Trophoblast cell (in vitro differentiated cells and primary cell): ENCODE measurements around the gene SUPT20HL1.

Experiments used
- DNase-seq, 2 donors: peaks; one replicate each; pipeline ENCODE4 v3.0.0-alpha.2; 2016
- H2AFZ ChIP-seq: 2 replicates; pipeline ENCODE4 v1.6.1; 2013; ENCODE audit warnings: low read length, moderate library complexity, mild to moderate bottlenecking; ENCODE audit not compliant: insufficient read depth, poor library complexity
- H2AK5ac ChIP-seq: 2 replicates; pipeline ENCODE4 v1.6.1; 2013; ENCODE audit warnings: mild to moderate bottlenecking, low read length
- H2BK120ac ChIP-seq: 2 replicates; pipeline ENCODE4 v1.6.1; 2013; ENCODE audit warnings: low read length, mild to moderate bottlenecking, moderate library complexity; ENCODE audit not compliant: insufficient read depth, poor library complexity
- H2BK12ac ChIP-seq: 2 replicates; pipeline ENCODE4 v1.6.1; 2013; ENCODE audit warnings: mild to moderate bottlenecking, low read length, moderate library complexity
- H2BK5ac ChIP-seq: 2 replicates; pipeline ENCODE4 v1.6.1; 2013; ENCODE audit warnings: low read length, low read depth, moderate library complexity, mild to moderate bottlenecking; ENCODE audit not compliant: poor library complexity
- H3K14ac ChIP-seq: 2 replicates; pipeline ENCODE4 v1.6.1; 2013; ENCODE audit warnings: mild to moderate bottlenecking, low read length
- H3K18ac ChIP-seq: 2 replicates; pipeline ENCODE4 v1.6.1; 2013; ENCODE audit warnings: mild to moderate bottlenecking, low read length
- H3K23ac ChIP-seq: 2 replicates; pipeline ENCODE4 v1.6.1; 2013; ENCODE audit warnings: low read length
- H3K27ac ChIP-seq: 2 replicates; pipeline ENCODE4 v1.5.1; 2013; ENCODE audit warnings: low read depth, mild to moderate bottlenecking, inconsistent platforms, low read length, moderate library complexity
- H3K27me3 ChIP-seq: 2 replicates; pipeline ENCODE4 v1.6.1; 2013; ENCODE audit warnings: inconsistent platforms, mild to moderate bottlenecking, low read length, moderate library complexity; ENCODE audit not compliant: insufficient read depth
- H3K36me3 ChIP-seq, 2 experiments: 1 replicate in 1 of 2; 2 replicates in 1 of 2; pipeline ENCODE4 v1.6.1; 2013; ENCODE audit warnings: low read length in 2 of 2, mild to moderate bottlenecking in 2 of 2, moderate library complexity in 1 of 2; ENCODE audit not compliant: insufficient read depth in 2 of 2, control insufficient read depth in 1 of 2
- H3K4ac ChIP-seq: 2 replicates; pipeline ENCODE4 v1.6.1; 2013; ENCODE audit warnings: low read depth, mild to moderate bottlenecking, low read length, moderate library complexity
- H3K4me1 ChIP-seq, 2 experiments: 1 replicate in 1 of 2; 2 replicates in 1 of 2; pipeline ENCODE4 v1.6.1; 2013; ENCODE audit warnings: low read length in 2 of 2, mild to moderate bottlenecking in 2 of 2, moderate library complexity in 1 of 2; ENCODE audit not compliant: insufficient read depth in 2 of 2, control insufficient read depth in 1 of 2
- H3K4me2 ChIP-seq: 2 replicates; pipeline ENCODE4 v1.6.1; 2013; ENCODE audit warnings: inconsistent platforms, mild to moderate bottlenecking, low read length, moderate library complexity
- H3K4me3 ChIP-seq: 2 replicates; pipeline ENCODE4 v1.5.1; 2013; ENCODE audit warnings: mild to moderate bottlenecking, low read depth, low read length, inconsistent platforms
- H3K79me1 ChIP-seq: one replicate; pipeline ENCODE4 v1.6.1; 2013; ENCODE audit warnings: low read length
- H3K79me2 ChIP-seq: 2 replicates; pipeline ENCODE4 v1.6.1; 2013; ENCODE audit warnings: low read length, mild to moderate bottlenecking; ENCODE audit not compliant: control insufficient read depth, insufficient read depth, poor library complexity
- H3K9ac ChIP-seq: 2 replicates; pipeline ENCODE4 v1.6.1; 2013; ENCODE audit warnings: mild to moderate bottlenecking, low read length
- H3K9me3 ChIP-seq: 2 replicates; pipeline ENCODE4 v1.6.1; 2013; ENCODE audit warnings: low read depth, mild to moderate bottlenecking, control low read depth, inconsistent platforms, low read length; ENCODE audit not compliant: insufficient read depth
- H4K12ac ChIP-seq: 2 replicates; pipeline ENCODE4 v1.6.1; 2013; ENCODE audit warnings: low read depth, mild to moderate bottlenecking, low read length, moderate library complexity
- H4K8ac ChIP-seq: 2 replicates; pipeline ENCODE4 v1.6.1; 2013; ENCODE audit warnings: low read depth, mild to moderate bottlenecking, low read length, moderate library complexity
- H4K91ac ChIP-seq: one replicate; pipeline ENCODE4 v1.6.1; 2013; ENCODE audit warnings: low read depth, mild to moderate bottlenecking, low read length, moderate library complexity
- WGBS: extraction: QIAGEN DNeasy Blood & Tissue Kit; methylation state at CpG from one replicate; pipeline ENCODE4 v1.1.7; 2013; ENCODE audit warnings: missing lambda C conversion rate; ENCODE audit not compliant: insufficient read length, insufficient coverage; ENCODE audit errors: extremely low coverage; 5-methylcytosine and 5-hydroxymethylcytosine counted together

SUPT20HL1 gene

DNA sequence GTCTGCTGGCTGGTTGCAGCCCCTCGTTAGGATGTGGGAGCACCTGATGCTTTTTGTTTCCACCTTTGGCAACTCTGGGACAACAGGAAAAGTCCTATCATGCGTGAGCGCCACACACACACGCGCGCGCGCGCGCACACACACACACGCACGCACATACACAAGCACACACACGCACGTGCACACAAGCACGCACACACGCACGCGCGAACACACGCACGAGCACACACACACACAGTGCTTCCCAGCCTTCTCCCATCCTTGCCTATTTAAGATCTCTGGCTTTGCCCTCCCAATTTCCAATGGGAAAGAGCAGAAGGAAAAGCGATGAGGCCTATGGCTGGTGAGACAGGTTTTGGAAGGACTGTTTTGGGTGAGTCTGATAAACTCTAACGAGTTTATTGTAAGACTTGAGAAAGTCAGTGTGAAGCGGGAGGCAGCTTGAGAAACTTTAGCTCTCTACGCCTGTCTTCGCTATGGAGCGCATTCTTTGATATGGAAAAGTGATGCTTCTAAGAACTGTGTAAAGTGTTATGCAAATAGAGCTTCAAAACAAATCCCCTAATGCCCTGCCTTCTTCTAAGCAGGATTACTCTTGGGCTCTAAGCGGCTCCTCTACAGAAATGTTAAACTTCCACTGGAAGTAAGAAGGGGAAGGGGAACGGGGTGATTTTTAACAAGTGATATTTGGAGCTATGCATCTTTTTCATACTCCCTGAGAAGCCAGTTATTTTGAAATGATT, 11.8 kb downstream of the SUPT20HL1 start:
- Histone ChIP-seq H3K36me3 (no peaks in the 10 kb centered on the region), H3K79me1 (no peaks in the 10 kb centered on the region), H3K4me2 (peak overlapping the region; percentile 52), H3K27me3 (no peaks in the 10 kb centered on the region), H2BK12ac (no peak overlapping the region), H4K91ac (no peak overlapping the region), H3K18ac (no peak overlapping the region), H3K23ac (no peak overlapping the region), H2AK5ac (no peak overlapping the region), H3K9me3 (no peaks in the 10 kb centered on the region), H2AFZ (no peak overlapping the region), H3K4ac (no peak overlapping the region), H3K9ac (no peak overlapping the region), H3K79me2 (no peaks in the 10 kb centered on the region), H3K4me3 (no peak overlapping the region), H3K14ac (no peak overlapping the region), H2BK5ac (no peak overlapping the region), H4K8ac (no peak overlapping the region), H4K12ac (no peak overlapping the region), H3K27ac (no peak overlapping the region), H2BK120ac (no peak overlapping the region), H3K4me1 (no peaks in the 10 kb centered on the region)
- no CpG with 5 or more reads among the region's 29 CpGs for WGBS
- DNase-seq, result no peak

DNA sequence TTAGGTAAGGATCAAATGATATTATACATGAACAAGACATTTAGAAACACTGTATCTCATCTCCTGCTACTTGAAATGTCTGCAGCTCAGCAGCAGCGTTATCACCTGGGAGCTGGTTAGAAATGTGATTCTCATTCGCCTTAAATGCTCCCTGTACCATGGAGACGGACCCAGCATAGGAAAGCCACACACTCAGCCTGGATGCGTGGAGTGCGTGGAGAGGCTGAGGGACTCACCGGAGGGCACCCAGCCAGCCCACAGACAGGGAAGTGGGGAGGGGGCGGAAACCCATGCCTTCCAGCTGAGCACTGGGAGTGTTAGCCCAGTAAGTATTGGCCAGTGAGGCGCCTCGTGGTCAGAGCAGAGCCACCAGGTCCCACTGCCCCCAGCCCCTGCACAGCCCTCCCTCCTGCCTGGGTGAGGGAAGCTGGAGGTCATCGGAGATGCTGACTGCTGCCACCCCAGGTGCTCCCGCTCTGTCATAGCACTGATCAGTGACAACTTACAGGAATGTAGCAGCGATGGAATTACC, 15.2 kb downstream of the SUPT20HL1 start:
- H4K12ac ChIP-seq, result no peak overlapping the region
- no peak overlapping the region for H4K91ac ChIP-seq
- H3K14ac ChIP-seq, result no peak overlapping the region
- H2BK120ac ChIP-seq, result no peak overlapping the region
- no peaks in the 10 kb centered on the region for H3K79me1 ChIP-seq
- H3K4me1 ChIP-seq, result no peaks in the 10 kb centered on the region
- WGBS, result no CpG with 5 or more reads among the region's 12 CpGs
- H3K23ac ChIP-seq, result no peak overlapping the region
- no peaks in the 10 kb centered on the region for H3K9me3 ChIP-seq
- DNase-seq, result no peak
- no peak overlapping the region for H2AFZ ChIP-seq
- H3K36me3 ChIP-seq, result no peaks in the 10 kb centered on the region
- no peak overlapping the region for H2AK5ac ChIP-seq
- no peaks in the 10 kb centered on the region for H3K79me2 ChIP-seq
- no peak overlapping the region for H4K8ac ChIP-seq
- no peak overlapping the region for H3K4me2 ChIP-seq
- no peak overlapping the region for H3K4ac ChIP-seq
- H3K27ac ChIP-seq, result no peak overlapping the region
- H2BK5ac ChIP-seq, result no peak overlapping the region
- no peak overlapping the region for H3K4me3 ChIP-seq
- no peaks in the 10 kb centered on the region for H3K27me3 ChIP-seq
- H2BK12ac ChIP-seq, result no peak overlapping the region
- H3K9ac ChIP-seq, result no peak overlapping the region
- H3K18ac ChIP-seq, result no peak overlapping the region

DNA sequence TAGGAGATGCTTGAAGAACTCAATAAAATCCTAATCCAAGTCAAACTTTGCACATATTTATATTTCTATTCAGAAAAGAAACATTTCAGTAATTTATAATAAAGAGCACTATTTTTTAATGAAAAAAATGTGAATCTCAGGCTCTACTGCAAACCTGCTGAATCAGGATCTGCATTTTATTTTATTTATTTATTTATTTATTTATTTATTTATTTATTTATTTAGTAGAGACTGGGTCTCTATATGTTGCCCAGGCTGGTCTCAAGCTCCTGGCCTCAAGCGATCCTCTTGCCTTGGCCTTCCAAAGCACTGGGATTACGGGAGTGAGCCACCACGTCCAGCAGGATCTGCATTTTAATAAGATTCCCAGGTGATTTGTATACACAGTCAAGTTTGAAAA, 16.0 kb downstream of the SUPT20HL1 start:
- Histone ChIP-seq H3K4me1 (no peaks in the 10 kb centered on the region), H3K4me2 (no peak overlapping the region), H3K9me3 (no peaks in the 10 kb centered on the region), H3K4me3 (no peak overlapping the region), H3K9ac (no peak overlapping the region), H2BK120ac (no peak overlapping the region), H3K79me2 (no peaks in the 10 kb centered on the region), H3K27me3 (no peaks in the 10 kb centered on the region), H3K14ac (no peak overlapping the region), H2AK5ac (no peak overlapping the region), H2BK5ac (no peak overlapping the region), H4K12ac (no peak overlapping the region), H4K91ac (no peak overlapping the region), H3K18ac (no peak overlapping the region), H3K36me3 (no peaks in the 10 kb centered on the region), H4K8ac (no peak overlapping the region), H2BK12ac (no peak overlapping the region), H3K4ac (no peak overlapping the region), H3K79me1 (no peaks in the 10 kb centered on the region), H2AFZ (no peak overlapping the region), H3K23ac (no peak overlapping the region), H3K27ac (no peak overlapping the region)
- no CpG with 5 or more reads among the region's 3 CpGs for WGBS
- no peak for DNase-seq

DNA sequence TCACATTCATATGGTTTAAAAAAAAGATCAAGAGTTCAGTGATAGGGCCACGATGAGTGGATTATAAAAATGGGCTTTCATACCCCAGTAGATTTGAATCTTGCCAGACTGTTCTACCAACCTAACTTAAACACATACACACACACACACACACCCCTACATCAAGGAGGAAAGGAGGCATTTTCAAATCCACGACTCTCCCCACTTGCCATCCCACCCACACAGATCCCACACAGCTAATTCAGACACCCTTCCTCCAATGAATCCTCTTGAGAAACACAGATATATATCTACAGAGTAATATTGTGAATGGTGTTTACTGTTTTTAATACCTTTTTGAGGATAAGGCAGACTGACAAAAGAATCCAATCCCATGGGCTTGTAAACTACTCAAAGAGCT, 16.8 kb downstream of the SUPT20HL1 start:
- Histone ChIP-seq H2AFZ (no peak overlapping the region), H3K4ac (no peak overlapping the region), H4K12ac (no peak overlapping the region), H3K9me3 (no peaks in the 10 kb centered on the region), H2BK12ac (no peak overlapping the region), H3K79me2 (no peaks in the 10 kb centered on the region), H3K9ac (no peak overlapping the region), H3K4me3 (no peak overlapping the region), H3K79me1 (no peaks in the 10 kb centered on the region), H3K4me1 (no peaks in the 10 kb centered on the region), H2AK5ac (no peak overlapping the region), H3K27me3 (no peaks in the 10 kb centered on the region), H4K8ac (no peak overlapping the region), H3K4me2 (no peak overlapping the region), H2BK120ac (no peak overlapping the region), H3K27ac (no peak overlapping the region), H4K91ac (no peak overlapping the region), H3K36me3 (no peaks in the 10 kb centered on the region), H2BK5ac (no peak overlapping the region), H3K18ac (no peak overlapping the region), H3K23ac (no peak overlapping the region), H3K14ac (no peak overlapping the region)
- WGBS, result no CpG with 5 or more reads among the region's 2 CpGs
- no peak for DNase-seq
